ENCODE data around the gene CACNA1D. TPM values are rescaled to one million over a fixed set of nuclear protein-coding genes. Genes with fewer than 3 reads are reported as not detected.

Gene CACNA1D
- total and polyA plus RNA-seq, 7 experiments from 2014 or later, result 0.61 to 2.0 (median 0.70) TPM; not detected in 4

GRCh38 chr3:53836084-53836872, 341.9 kb downstream of the CACNA1D start:
- DNase-seq (no peak), ATAC-seq (no peak)
- Mint-ChIP-seq H3K9me3 (no peaks in the 10 kb centered on the region), H3K4me1 (no peaks in the 10 kb centered on the region), H3K27ac (no peak overlapping the region), H3K4me3 (no peak overlapping the region), H3K27me3 (peaks cover 0 to 13% (median 4%) of the 10 kb centered on the region in 5 donors), H3K36me3 (no peaks in the 10 kb centered on the region)
- Histone ChIP-seq H3K4me3 (ENCODE audit: low read length) (no peak overlapping the region), H3K27me3 (ENCODE audit: control insufficient read depth in 2 of 2, insufficient read depth in 2 of 2, low read length in 2 of 2) (no peaks in the 10 kb centered on the region), H3K27ac (ENCODE audit: low read depth, low read length) (no peak overlapping the region), H3K9me3 (ENCODE audit: control insufficient read depth in 2 of 3, low read length in 3 of 3) (no peaks in the 10 kb centered on the region), H3K4me1 (ENCODE audit: control insufficient read depth in 2 of 2, insufficient read depth in 2 of 2, low read length in 2 of 2) (no peaks in the 10 kb centered on the region), H3K36me3 (ENCODE audit: control insufficient read depth in 2 of 3, insufficient read depth in 3 of 3, low read length in 3 of 3) (no peaks in the 10 kb centered on the region)
- ChIA-PET POLR2A (no interaction called here), CTCF (no interaction called here)
- intact Hi-C loops (cut with micrococcal nuclease), result no loop called here

GRCh38 chr3:53837331-53837730, 342.9 kb downstream of the CACNA1D start:
- Mint-ChIP-seq H3K27me3 (peaks cover 0 to 16% (median 6%) of the 10 kb centered on the region in 5 donors), H3K4me1 (no peaks in the 10 kb centered on the region), H3K4me3 (no peak overlapping the region), H3K36me3 (no peaks in the 10 kb centered on the region), H3K9me3 (no peaks in the 10 kb centered on the region), H3K27ac (no peak overlapping the region)
- H3K36me3 ChIP-seq (ENCODE audit: control insufficient read depth in 2 of 3, insufficient read depth in 3 of 3, low read length in 3 of 3), result no peaks in the 10 kb centered on the region
- peak; percentile 28 for ATAC-seq
- H3K27me3 ChIP-seq (ENCODE audit: control insufficient read depth in 2 of 2, insufficient read depth in 2 of 2, low read length in 2 of 2), result no peaks in the 10 kb centered on the region
- ChIA-PET POLR2A (interaction anchor here (0.6 kb wide), 1 partner anchor 581 kb away, joined by 3 read pairs; no protein-coding TSS in a partner anchor), CTCF (no interaction called here)
- no peak overlapping the region for H3K27ac ChIP-seq (ENCODE audit: low read depth, low read length)
- DNase-seq, result no peak
- H3K9me3 ChIP-seq (ENCODE audit: control insufficient read depth in 2 of 3, low read length in 3 of 3), result no peaks in the 10 kb centered on the region
- intact Hi-C loops (cut with micrococcal nuclease), result no loop called here
- no peak overlapping the region for H3K4me3 ChIP-seq (ENCODE audit: low read length)
- no peaks in the 10 kb centered on the region for H3K4me1 ChIP-seq (ENCODE audit: control insufficient read depth in 2 of 2, insufficient read depth in 2 of 2, low read length in 2 of 2)

- ATAC-seq, result no peak
- Mint-ChIP-seq H3K4me1 (no peaks in the 10 kb centered on the region), H3K4me3 (no peak overlapping the region), H3K27me3 (peaks cover 19 to 48% (median 36%) of the 10 kb centered on the region in 5 donors), H3K36me3 (no peaks in the 10 kb centered on the region), H3K9me3 (no peaks in the 10 kb centered on the region), H3K27ac (no peak overlapping the region)
- Histone ChIP-seq H3K27me3 (ENCODE audit: control insufficient read depth in 2 of 2, insufficient read depth in 2 of 2, low read length in 2 of 2) (peaks cover 0 to 7% of the 10 kb centered on the region in 2 donors), H3K36me3 (ENCODE audit: control insufficient read depth in 2 of 3, insufficient read depth in 3 of 3, low read length in 3 of 3) (no peaks in the 10 kb centered on the region), H3K9me3 (ENCODE audit: control insufficient read depth in 2 of 3, low read length in 3 of 3) (no peaks in the 10 kb centered on the region), H3K27ac (ENCODE audit: low read depth, low read length) (no peak overlapping the region), H3K4me3 (ENCODE audit: low read length) (no peak overlapping the region), H3K4me1 (ENCODE audit: control insufficient read depth in 2 of 2, insufficient read depth in 2 of 2, low read length in 2 of 2) (no peaks in the 10 kb centered on the region)
- DNase-seq, result no peak
- intact Hi-C loops (cut with micrococcal nuclease), result no loop called here
- CTCF ChIA-PET, result no interaction called here
- POLR2A ChIA-PET, result interaction anchor here (0.6 kb wide), 1 partner anchor 63 kb away, joined by 3 read pairs; no protein-coding TSS in a partner anchor
Observed at GRCh38 chr3:53841296-53841695, 346.9 kb downstream of the CACNA1D start.

- H3K4me1 Mint-ChIP-seq, result peaks cover 0 to 8% (median 0%) of the 10 kb centered on the region in 7 donors
Observed at GRCh38 chr3:53842436-53843194, 348.2 kb downstream of the CACNA1D start.

GRCh38 chr3:53843195-53844177, 349.1 kb downstream of the CACNA1D start:
- Histone ChIP-seq H3K4me1 (ENCODE audit: control insufficient read depth in 2 of 2, insufficient read depth in 2 of 2, low read length in 2 of 2) (no peaks in the 10 kb centered on the region), H3K9me3 (ENCODE audit: control insufficient read depth in 2 of 3, low read length in 3 of 3) (no peaks in the 10 kb centered on the region), H3K4me3 (ENCODE audit: low read length) (no peak overlapping the region), H3K36me3 (ENCODE audit: control insufficient read depth in 2 of 3, insufficient read depth in 3 of 3, low read length in 3 of 3) (no peaks in the 10 kb centered on the region), H3K27ac (ENCODE audit: low read depth, low read length) (no peak overlapping the region), H3K27me3 (ENCODE audit: control insufficient read depth in 2 of 2, insufficient read depth in 2 of 2, low read length in 2 of 2) (peaks cover 0 to 13% of the 10 kb centered on the region in 2 donors)
- Mint-ChIP-seq H3K27ac (no peak overlapping the region), H3K27me3 (peaks cover 31 to 64% (median 48%) of the 10 kb centered on the region in 5 donors), H3K4me3 (peak overlapping the region in 1 of 10 donors; percentile 8), H3K9me3 (no peaks in the 10 kb centered on the region), H3K36me3 (no peaks in the 10 kb centered on the region), H3K4me1 (peaks cover 0 to 8% (median 0%) of the 10 kb centered on the region in 7 donors)
- POLR2A ChIA-PET, result no interaction called here
- ATAC-seq (no peak), DNase-seq (no peak)
- intact Hi-C loops (cut with micrococcal nuclease), result no loop called here
- CTCF ChIA-PET, result no interaction called here

More at GRCh38 chr3:53842436-53843194, 348.2 kb downstream of the CACNA1D start:
- POLR2A ChIA-PET, result no interaction called here
- ATAC-seq (no peak), DNase-seq (no peak)
- H3K4me3 ChIP-seq (ENCODE audit: low read length), result no peak overlapping the region
- CTCF ChIA-PET, result no interaction called here
- H3K27me3 Mint-ChIP-seq, result peaks cover 25 to 59% (median 45%) of the 10 kb centered on the region in 5 donors
- H3K36me3 ChIP-seq (ENCODE audit: control insufficient read depth in 2 of 3, insufficient read depth in 3 of 3, low read length in 3 of 3), result no peaks in the 10 kb centered on the region
- H3K4me3 Mint-ChIP-seq, result no peak overlapping the region
- no peak overlapping the region for H3K27ac Mint-ChIP-seq
- no peaks in the 10 kb centered on the region for H3K9me3 ChIP-seq (ENCODE audit: control insufficient read depth in 2 of 3, low read length in 3 of 3)
- intact Hi-C loops (cut with micrococcal nuclease), result no loop called here
- no peaks in the 10 kb centered on the region for H3K9me3 Mint-ChIP-seq
- H3K27me3 ChIP-seq (ENCODE audit: control insufficient read depth in 2 of 2, insufficient read depth in 2 of 2, low read length in 2 of 2), result peaks cover 0 to 13% of the 10 kb centered on the region in 2 donors
- H3K27ac ChIP-seq (ENCODE audit: low read depth, low read length), result no peak overlapping the region
- H3K4me1 ChIP-seq (ENCODE audit: control insufficient read depth in 2 of 2, insufficient read depth in 2 of 2, low read length in 2 of 2), result no peaks in the 10 kb centered on the region
- H3K36me3 Mint-ChIP-seq, result no peaks in the 10 kb centered on the region

All from naive thymus-derived CD4-positive, alpha-beta T cell (primary cell).